GM23338 (cell line): ENCODE measurements around the gene SORCS2. TPM values are rescaled to one million over a fixed set of nuclear protein-coding genes. Genes with fewer than 3 reads are reported as not detected.

Experiments
- ATAC-seq: fragments of 200-7000 bp; cut with Tn5 transposase; 3 replicates; pipeline ENCODE4 v1.9.1; 2020
- DNase-seq: peaks from one replicate; pipeline ENCODE4 v3.0.0-alpha.2; 2015; ENCODE audit warnings: low spot score
- H2AFZ ChIP-seq: fragments of 200-600 bp; sonication (generic); 2 replicates; pipeline ENCODE4 v1.8.0; 2016; ENCODE audit warnings: antibody characterized with exemption, mild to moderate bottlenecking, moderate library complexity
- H3F3A ChIP-seq: fragments of 200-600 bp; sonication (generic); replicated peaks from 2 replicates; pipeline ENCODE4 v1.8.0; 2017; ENCODE audit warnings: antibody characterized with exemption, mixed run types, low read depth
- H3K27ac ChIP-seq: fragments of 200-600 bp; sonication (generic); 2 replicates; pipeline ENCODE4 v1.6.1; 2016; ENCODE audit warnings: low read depth
- H3K27me3 ChIP-seq: fragments of 200-600 bp; sonication (generic); 2 replicates; pipeline ENCODE4 v1.8.0; 2016; ENCODE audit warnings: mild to moderate bottlenecking, mixed run types, moderate library complexity; ENCODE audit not compliant: insufficient read depth
- H3K36me3 ChIP-seq: fragments of 200-600 bp; sonication (generic); 2 replicates; pipeline ENCODE4 v1.8.0; 2016; ENCODE audit warnings: mild to moderate bottlenecking; ENCODE audit not compliant: insufficient read depth
- H3K4me1 ChIP-seq: fragments of 200-600 bp; sonication (generic); 2 replicates; pipeline ENCODE4 v1.8.0; 2016; ENCODE audit warnings: mild to moderate bottlenecking, moderate library complexity; ENCODE audit not compliant: insufficient read depth
- H3K4me2 ChIP-seq: fragments of 200-600 bp; sonication (generic); 2 replicates; pipeline ENCODE4 v1.7.1; 2017; ENCODE audit warnings: mixed run types
- H3K4me3 ChIP-seq: fragments of 200-600 bp; sonication (generic); 2 replicates; pipeline ENCODE4 v1.6.1; 2016; ENCODE audit warnings: mixed run types
- H3K79me2 ChIP-seq: fragments of 200-600 bp; sonication (generic); replicated peaks from 2 replicates; pipeline ENCODE4 v1.8.0; 2017; ENCODE audit warnings: mild to moderate bottlenecking; ENCODE audit not compliant: insufficient read depth
- H3K9me2 ChIP-seq: fragments of 200-600 bp; sonication (generic); 2 replicates; pipeline ENCODE4 v1.8.0; 2017; ENCODE audit not compliant: insufficient read depth
- H4K20me1 ChIP-seq: fragments of 200-600 bp; sonication (generic); replicated peaks from 2 replicates; pipeline ENCODE4 v1.8.0; 2017; ENCODE audit warnings: mild to moderate bottlenecking; ENCODE audit not compliant: insufficient read depth
- H3K27ac Mint-ChIP-seq: 2 replicates; pipeline ENCODE4 v1.8.0; 2020; ENCODE audit warnings: inconsistent platforms, mild to moderate bottlenecking, moderate library complexity, mixed read lengths
- H3K27me3 Mint-ChIP-seq: 3 replicates; pipeline ENCODE4 v1.8.0; 2022; ENCODE audit warnings: low read depth, mild to moderate bottlenecking, moderate library complexity, mixed read lengths, inconsistent platforms; ENCODE audit not compliant: insufficient read depth, poor library complexity
- H3K36me3 Mint-ChIP-seq: 3 replicates; pipeline ENCODE4 v1.8.0; 2021; ENCODE audit warnings: low read depth, mild to moderate bottlenecking, inconsistent platforms, moderate library complexity, mixed read lengths
- H3K4me1 Mint-ChIP-seq: 3 replicates; pipeline ENCODE4 v1.8.0; 2020; ENCODE audit warnings: mild to moderate bottlenecking, inconsistent platforms, mixed read lengths
- H3K4me3 Mint-ChIP-seq: 3 replicates; pipeline ENCODE4 v1.8.0; 2021; ENCODE audit warnings: moderate library complexity, mild to moderate bottlenecking, inconsistent platforms, mixed read lengths
- H3K9me3 Mint-ChIP-seq: 3 replicates; pipeline ENCODE4 v1.8.0; 2020; ENCODE audit warnings: moderate library complexity, mild to moderate bottlenecking, inconsistent platforms, mixed read lengths
- CREB1 ChIP-seq: fragments of 250-450 bp; sonication (Bioruptor Pico); IDR thresholded peaks from 2 replicates; pipeline ENCODE4 v1.5.0; 2020; ENCODE audit warnings: low read depth, mild to moderate bottlenecking, moderate library complexity
- CTCF ChIP-seq, 2 experiments: fragments of 200-600 bp in 1 of 2; sonication (generic) in 1 of 2; conservative IDR thresholded peaks; 2 replicates each; pipeline versions ENCODE4 v1.5.1 to v1.6.1; 2016 to 2017; ENCODE audit warnings: antibody characterized with exemption in 2 of 2, low read depth in 2 of 2, mild to moderate bottlenecking in 2 of 2, moderate library complexity in 1 of 2
- ETS1 ChIP-seq: IDR thresholded peaks from 2 replicates; pipeline ENCODE4 v1.6.1; 2016; ENCODE audit warnings: antibody characterized with exemption
- EZH2 ChIP-seq: fragments of 200-600 bp; sonication (generic); IDR thresholded peaks from one replicate; pipeline ENCODE4 v1.8.0; 2017; ENCODE audit warnings: antibody characterized with exemption, mild to moderate bottlenecking, low read depth; ENCODE audit not compliant: unreplicated experiment
- EZH2phosphoT487 ChIP-seq: fragments of 200-600 bp; sonication (generic); IDR thresholded peaks from one replicate; pipeline ENCODE4 v1.8.1; 2018; ENCODE audit warnings: antibody characterized with exemption; ENCODE audit not compliant: unreplicated experiment
- JUNB ChIP-seq: IDR thresholded peaks from one replicate; pipeline ENCODE4 v1.6.1; 2016; ENCODE audit warnings: antibody characterized with exemption; ENCODE audit not compliant: unreplicated experiment
- NANOG ChIP-seq: IDR thresholded peaks from 2 replicates; pipeline ENCODE4 v1.6.1; 2016; ENCODE audit warnings: antibody characterized with exemption, borderline replicate concordance
- POLR2AphosphoS5 ChIP-seq: IDR thresholded peaks from 2 replicates; pipeline ENCODE4 v1.6.1; 2016; ENCODE audit warnings: antibody characterized with exemption, low read depth
- REST ChIP-seq: IDR thresholded peaks from one replicate; pipeline ENCODE4 v1.6.1; 2018; ENCODE audit warnings: antibody characterized with exemption; ENCODE audit not compliant: unreplicated experiment
- STAT1 ChIP-seq: IDR thresholded peaks from one replicate; pipeline ENCODE4 v1.6.1; 2016; ENCODE audit warnings: antibody characterized with exemption; ENCODE audit not compliant: unreplicated experiment
- ZNF114 ChIP-seq: fragments of 250-450 bp; sonication (Bioruptor Pico); IDR thresholded peaks from 2 replicates; pipeline ENCODE4 v1.5.0; 2020; ENCODE audit warnings: mild to moderate bottlenecking, moderate library complexity
- ZNF331 ChIP-seq: fragments of 250-450 bp; sonication (Bioruptor Pico); IDR thresholded peaks from 2 replicates; pipeline ENCODE4 v1.5.0; 2020; ENCODE audit warnings: low read depth, mild to moderate bottlenecking, moderate library complexity
- ZNF462 ChIP-seq: fragments of 250-450 bp; sonication (Bioruptor Pico); IDR thresholded peaks from 2 replicates; pipeline ENCODE4 v1.5.0; 2020; ENCODE audit warnings: mild to moderate bottlenecking, moderate library complexity
- polyA plus RNA-seq: library from polyadenylated mRNA; unstranded; fragments of >200 nt; fragmentation: Nextera tagmentation; extraction: Ambion mirVana; gene quantifications from 2 replicates; pipeline ENCODE4 v1.2.1, GENCODE V29; 2016
- total RNA-seq: library from RNA; depleted of rRNA; stranded (reverse); fragments of >200 nt; shearing (Covaris generic); gene quantifications from 2 replicates; pipeline ENCODE4 v1.2.3, GENCODE V29; 2014

The SORCS2 gene
- total and polyA plus RNA-seq, 2 experiments from 2014 or later, result 0.47 to 2.4 TPM

GRCh38 chr4:7758476-7758875 is 566.1 kb downstream of the SORCS2 start:
- Mint-ChIP-seq H3K9me3 (no peaks in the 10 kb centered on the region), H3K4me3 (no peak overlapping the region), H3K27ac (no peak overlapping the region), H3K27me3 (peaks cover 7% of the 10 kb centered on the region), H3K4me1 (peaks cover 4% of the 10 kb centered on the region; the same call in 2 of the 3 replicates), H3K36me3 (no peaks in the 10 kb centered on the region)
- Histone ChIP-seq H3K4me3 (no peak overlapping the region), H3K27me3 (no peaks in the 10 kb centered on the region), H3K36me3 (no peaks in the 10 kb centered on the region), H3F3A (0 out of 2 replicates have a peak, but pooled peaks cover 5% of the 10 kb centered on the region), H3K79me2 (no peaks in the 10 kb centered on the region), H2AFZ (no peak overlapping the region), H4K20me1 (no peaks in the 10 kb centered on the region), H3K27ac (no peak overlapping the region), H3K4me2 (no peak overlapping the region), H3K9me2 (no peaks in the 10 kb centered on the region), H3K4me1 (no peaks in the 10 kb centered on the region)
- DNase-seq (no peak), ATAC-seq (no peak)
- TF ChIP-seq CTCF (conservative IDR thresholded peaks at IDR 0.05; ENCODE audit: low read depth in 2 of 2) (no peak), NANOG (no peak), POLR2AphosphoS5 (no peak), EZH2 (no peak), ZNF114 (CRISPR knock-in tag) (no peak), STAT1 (no peak), EZH2phosphoT487 (no peak), JUNB (no peak), ZNF331 (CRISPR knock-in tag) (no peak), CREB1 (CRISPR knock-in tag) (no peak), ZNF462 (CRISPR knock-in tag) (no peak), REST (no peak), ETS1 (no peak)
